Stimulated activated naive CD8-positive, alpha-beta T cell treated with anti-CD3 and anti-CD28 coated beads, Interleukin-15, Interleukin-2, amounts not matched to agents 100 U/mL and 50 U/mL, for 24 hours (primary cell): ENCODE data around the gene ZNF334.

Experiments used
- ATAC-seq: fragments of 150-1000 bp; cut with Tn5 transposase; one replicate; pipeline ENCODE4 v1.10.0; 2021
- DNase-seq: peaks from one replicate; pipeline ENCODE4 v3.0.0; 2021

ZNF334 gene

GRCh38 chr20:46485431-46485830, 27.9 kb downstream of the ZNF334 start:
- ATAC-seq (no peak), DNase-seq (no peak)

- DNase-seq (no peak), ATAC-seq (no peak)
Measured at GRCh38 chr20:46484954-46485353, 28.4 kb downstream of the ZNF334 start.

GRCh38 chr20:46483879-46484278, 29.5 kb downstream of the ZNF334 start:
- DNase-seq (no peak), ATAC-seq (no peak)

GRCh38 chr20:46482864-46483263, 30.5 kb downstream of the ZNF334 start:
- no peak for ATAC-seq
- DNase-seq: no peak

- ATAC-seq (no peak), DNase-seq (no peak)
Measured at GRCh38 chr20:46477640-46478039, 35.7 kb downstream of the ZNF334 start.

- no peak for DNase-seq
Measured at GRCh38 chr20:46477225-46477624, 36.1 kb downstream of the ZNF334 start.

GRCh38 chr20:46468508-46468907, 44.9 kb downstream of the ZNF334 start:
- ATAC-seq: no peak
- DNase-seq: no peak

More at GRCh38 chr20:46477225-46477624, 36.1 kb downstream of the ZNF334 start:
- no peak for ATAC-seq

- no peak for ATAC-seq
Measured at GRCh38 chr20:46464451-46464850, 48.9 kb downstream of the ZNF334 start.

GRCh38 chr20:46463852-46464251, 49.5 kb downstream of the ZNF334 start:
- no peak for ATAC-seq
- DNase-seq: no peak

More at GRCh38 chr20:46464451-46464850, 48.9 kb downstream of the ZNF334 start:
- DNase-seq: no peak

GRCh38 chr20:46461808-46462207, 51.6 kb downstream of the ZNF334 start:
- DNase-seq (no peak), ATAC-seq (no peak)

- DNase-seq: peak; percentile 17
- no peak for ATAC-seq
Measured at GRCh38 chr20:46458866-46459750, 54.3 kb downstream of the ZNF334 start.

- no peak for DNase-seq
- no peak for ATAC-seq
Measured at GRCh38 chr20:46456255-46457028, 56.9 kb downstream of the ZNF334 start.

- DNase-seq: no peak
- ATAC-seq: no peak
Measured at GRCh38 chr20:46455729-46456128, 57.6 kb downstream of the ZNF334 start.
